PC-3 (cell line): ENCODE results near the gene KANK4. TPM values are rescaled to one million over a fixed set of nuclear protein-coding genes. Genes with fewer than 3 reads are reported as not detected.
A peak's percentile ranks its signal among the peaks of the same experiment; 100 is the strongest.

ENCODE experiments used
- ATAC-seq: fragments of 200-7000 bp; cut with Tn5 transposase; 2 replicates; pipeline ENCODE4 v1.9.1; 2020; ENCODE audit warnings: mild to moderate bottlenecking, moderate library complexity
- BruUV-seq: library from RNA; stranded (reverse); fragments of 400-500 nt; replicated peaks from 2 replicates; lab custom pipeline; 2021; lab: Mats Ljungman, UMichigan
- CTCF ChIA-PET: fragments of 300-600 bp; sonication (Branson Sonifier 250); formaldehyde crosslinking; loops from one replicate; lab custom pipeline; 2022; ENCODE audit warnings: antibody characterized with exemption; lab: Charles Lee
- POLR2A ChIA-PET: fragments of 300-600 bp; sonication (Branson Sonifier 250); formaldehyde crosslinking; loops from one replicate; lab custom pipeline; 2022; ENCODE audit warnings: antibody characterized with exemption; ENCODE audit not compliant: unreplicated experiment; lab: Charles Lee
- DNase-seq: peaks from one replicate; pipeline ENCODE4 v3.0.0-alpha.2; 2015
- H2AFZ ChIP-seq: fragments of 300-600 bp; sonication (generic); 2 replicates; pipeline ENCODE4 v1.6.0; 2016; ENCODE audit warnings: antibody characterized with exemption, low read length
- H3F3A ChIP-seq: fragments of 300-600 bp; sonication (generic); one replicate; pipeline ENCODE4 v1.6.0; 2017; ENCODE audit warnings: antibody characterized with exemption, low read length, control low read depth, mild to moderate bottlenecking; ENCODE audit not compliant: unreplicated experiment
- H3K27ac ChIP-seq: fragments of 300-600 bp; sonication (generic); 2 replicates; pipeline ENCODE4 v1.5.1; 2016; ENCODE audit warnings: mild to moderate bottlenecking, low read length
- H3K27me3 ChIP-seq: fragments of 300-600 bp; sonication (generic); 2 replicates; pipeline ENCODE4 v1.6.1; 2016; ENCODE audit warnings: low read length, mixed read lengths
- H3K36me3 ChIP-seq: fragments of 300-600 bp; sonication (generic); 2 replicates; pipeline ENCODE4 v1.6.1; 2016; ENCODE audit warnings: low read depth, mixed run types, low read length, mixed read lengths
- H3K4me1 ChIP-seq: fragments of 300-600 bp; sonication (generic); 2 replicates; pipeline ENCODE4 v1.5.1; 2016; ENCODE audit warnings: low read length; ENCODE audit not compliant: insufficient read depth
- H3K4me2 ChIP-seq: fragments of 300-600 bp; sonication (generic); 2 replicates; pipeline ENCODE4 v1.6.0; 2016; ENCODE audit warnings: low read length
- H3K4me3 ChIP-seq: fragments of 300-600 bp; sonication (generic); 2 replicates; pipeline ENCODE4 v1.5.1; 2016; ENCODE audit warnings: mild to moderate bottlenecking, low read length, mixed read lengths
- H3K79me2 ChIP-seq: fragments of 300-600 bp; sonication (generic); 2 replicates; pipeline ENCODE4 v1.6.1; 2017; ENCODE audit warnings: low read length, mixed read lengths
- H3K9ac ChIP-seq: fragments of 300-600 bp; sonication (generic); 2 replicates; pipeline ENCODE4 v1.6.0; 2016; ENCODE audit warnings: mild to moderate bottlenecking, low read length
- H3K9me2 ChIP-seq: fragments of 300-600 bp; sonication (generic); replicated peaks from 2 replicates; pipeline ENCODE4 v1.6.1; 2016; ENCODE audit warnings: mixed run types, low read length, mixed read lengths
- H3K9me3 ChIP-seq: fragments of 300-600 bp; sonication (generic); 2 replicates; pipeline ENCODE4 v1.6.1; 2016; ENCODE audit warnings: low read length, mixed read lengths
- H4K20me1 ChIP-seq: fragments of 300-600 bp; sonication (generic); 2 replicates; pipeline ENCODE4 v1.6.1; 2016; ENCODE audit warnings: low read length, mixed read lengths
- EZH2 ChIP-seq: fragments of 300-600 bp; sonication (generic); IDR thresholded peaks from one replicate; pipeline ENCODE4 v1.6.1; 2017; ENCODE audit warnings: antibody characterized with exemption, mild to moderate bottlenecking, low read length; ENCODE audit not compliant: unreplicated experiment
- EZH2phosphoT487 ChIP-seq: fragments of 300-600 bp; sonication (generic); IDR thresholded peaks from 2 replicates; pipeline ENCODE4 v1.6.1; 2018; ENCODE audit warnings: mild to moderate bottlenecking, antibody characterized with exemption, low read length, borderline replicate concordance
- intact Hi-C: fragments of 100-400 bp; cut with micrococcal nuclease; formaldehyde crosslinking; loops from 2 replicates; pipeline ENCODE4 v1.9.0; 2023
- total RNA-seq: library from RNA; depleted of rRNA; stranded (reverse); fragments of >200 nt; gene quantifications from 2 replicates; pipeline ENCODE4 v1.2.3, GENCODE V29; 2014
- TF ChIP-seq, protein P1 (sequence below): fragments of 300-600 bp; sonication (generic); conservative IDR thresholded peaks from 2 replicates; pipeline ENCODE4 v1.5.1; 2017; ENCODE audit warnings: antibody characterized with exemption, low read depth, mild to moderate bottlenecking, low read length

Gene KANK4
- total RNA-seq, 1 experiment from 2014 or later = not detected

DNA sequence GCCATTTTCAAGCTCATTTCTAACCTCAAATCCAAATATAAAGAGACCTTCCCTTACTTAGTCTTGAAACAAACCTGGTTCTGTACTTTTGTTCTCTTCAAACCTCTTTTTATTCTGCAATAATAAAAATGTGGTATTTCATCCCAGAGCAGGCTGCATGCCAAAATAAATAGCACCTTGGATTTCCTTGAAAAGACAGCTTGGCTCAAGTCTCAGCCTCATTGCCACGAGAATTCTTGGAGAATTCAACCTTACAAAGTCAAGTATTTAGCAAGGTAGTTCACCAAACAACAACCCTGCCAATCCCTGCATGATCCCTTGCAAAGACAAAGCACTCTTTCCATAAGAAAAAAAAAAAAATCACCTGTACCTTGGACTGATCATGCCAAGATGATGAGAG lies 33.8 kb downstream of the KANK4 start:
- H3K27me3 ChIP-seq = no peaks in the 10 kb centered on the region
- H3K4me1 ChIP-seq = peaks cover 39% of the 10 kb centered on the region
- ATAC-seq = no peak

GRCh38 chr1:62283986-62284385 lies 35.2 kb downstream of the KANK4 start:
- Histone ChIP-seq H3K9ac (no peak overlapping the region), H3K4me3 (no peak overlapping the region), H3K27me3 (no peaks in the 10 kb centered on the region), H3K9me3 (no peaks in the 10 kb centered on the region), H3K9me2 (no peaks in the 10 kb centered on the region), H3K4me2 (no peak overlapping the region), H3K79me2 (no peaks in the 10 kb centered on the region), H3K36me3 (no peaks in the 10 kb centered on the region), H3K4me1 (peaks cover 39% of the 10 kb centered on the region), H3F3A (no peaks in the 10 kb centered on the region), H4K20me1 (no peaks in the 10 kb centered on the region), H3K27ac (no peak overlapping the region), H2AFZ (no peak overlapping the region)
- ChIA-PET CTCF (no interaction called here), POLR2A (no interaction called here)
- DNase-seq = no peak
- intact Hi-C loops = no loop called here
- no peak for ATAC-seq
- TF ChIP-seq, protein P1, sequence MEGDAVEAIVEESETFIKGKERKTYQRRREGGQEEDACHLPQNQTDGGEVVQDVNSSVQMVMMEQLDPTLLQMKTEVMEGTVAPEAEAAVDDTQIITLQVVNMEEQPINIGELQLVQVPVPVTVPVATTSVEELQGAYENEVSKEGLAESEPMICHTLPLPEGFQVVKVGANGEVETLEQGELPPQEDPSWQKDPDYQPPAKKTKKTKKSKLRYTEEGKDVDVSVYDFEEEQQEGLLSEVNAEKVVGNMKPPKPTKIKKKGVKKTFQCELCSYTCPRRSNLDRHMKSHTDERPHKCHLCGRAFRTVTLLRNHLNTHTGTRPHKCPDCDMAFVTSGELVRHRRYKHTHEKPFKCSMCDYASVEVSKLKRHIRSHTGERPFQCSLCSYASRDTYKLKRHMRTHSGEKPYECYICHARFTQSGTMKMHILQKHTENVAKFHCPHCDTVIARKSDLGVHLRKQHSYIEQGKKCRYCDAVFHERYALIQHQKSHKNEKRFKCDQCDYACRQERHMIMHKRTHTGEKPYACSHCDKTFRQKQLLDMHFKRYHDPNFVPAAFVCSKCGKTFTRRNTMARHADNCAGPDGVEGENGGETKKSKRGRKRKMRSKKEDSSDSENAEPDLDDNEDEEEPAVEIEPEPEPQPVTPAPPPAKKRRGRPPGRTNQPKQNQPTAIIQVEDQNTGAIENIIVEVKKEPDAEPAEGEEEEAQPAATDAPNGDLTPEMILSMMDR = no peak
- TF ChIP-seq EZH2phosphoT487 (no peak), EZH2 (no peak)
- BruUV-seq = no TSS peak

More for the DNA sequence above, 33.8 kb downstream of the KANK4 start:
- TF ChIP-seq, protein P1 = no peak
- TF ChIP-seq EZH2 = no peak
- TF ChIP-seq EZH2phosphoT487 = no peak
- POLR2A ChIA-PET = no interaction called here
- CTCF ChIA-PET = interaction anchor here (0.6 kb wide), 2 partner anchors 8 to 141 kb away, joined by 3 read pairs; no protein-coding TSS in a partner anchor
- Histone ChIP-seq H3K4me2 (peak overlapping the region; percentile 85), H3K79me2 (no peaks in the 10 kb centered on the region), H3K9me2 (no peaks in the 10 kb centered on the region), H3K9me3 (no peaks in the 10 kb centered on the region), H4K20me1 (no peaks in the 10 kb centered on the region), H3K9ac (no peak overlapping the region), H2AFZ (peak overlapping the region; percentile 67; the same call in 1 of the 2 replicates), H3K27ac (no peak overlapping the region), H3F3A (no peaks in the 10 kb centered on the region), H3K4me3 (peak overlapping the region; percentile 56; the same call in 1 of the 2 replicates), H3K36me3 (no peaks in the 10 kb centered on the region)
- peak; percentile 50 for DNase-seq
- intact Hi-C loops = no loop called here
- no TSS peak for BruUV-seq

DNA sequence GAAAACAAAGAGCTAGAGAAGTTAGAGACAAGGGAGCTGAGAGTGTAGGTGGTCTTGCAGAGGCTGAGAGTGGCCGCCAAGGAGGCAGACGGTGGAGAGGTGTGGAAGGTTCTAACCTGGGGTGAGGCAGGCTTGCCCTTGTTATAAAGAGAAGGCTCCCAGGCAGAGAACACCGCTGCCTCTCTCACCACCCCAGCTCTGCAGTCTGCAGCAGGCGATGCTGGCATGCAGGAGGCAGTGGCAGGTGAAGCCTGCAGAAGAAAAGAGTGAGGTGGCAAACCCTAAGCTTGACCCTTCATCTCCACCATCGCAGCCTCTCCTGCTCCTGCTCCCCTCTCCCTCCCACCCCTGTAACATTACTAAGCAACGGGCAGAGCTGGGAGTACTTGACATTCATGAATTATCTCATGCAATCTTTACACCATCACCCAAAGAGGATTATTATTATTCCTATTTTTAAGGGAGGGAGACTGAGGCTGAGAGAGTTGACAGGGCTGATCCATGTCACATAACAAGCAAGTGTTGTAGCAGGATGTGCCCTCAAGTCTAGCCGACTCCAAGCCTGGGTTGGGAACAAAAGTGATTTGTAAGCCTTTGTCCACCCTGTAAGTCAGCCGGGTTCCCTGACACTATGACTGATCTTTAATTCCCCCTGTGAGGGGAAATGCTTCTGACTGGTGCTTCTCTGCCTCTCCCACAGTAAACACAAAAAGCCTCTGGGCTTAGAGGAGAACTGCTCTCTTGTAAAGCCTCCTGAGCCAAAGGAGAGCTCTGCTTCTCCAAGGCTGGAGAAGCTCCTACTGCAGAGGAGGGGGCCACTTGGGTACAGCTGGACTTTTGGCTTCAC lies 36.1 kb downstream of the KANK4 start:
- no peaks in the 10 kb centered on the region for H3K36me3 ChIP-seq
- no peaks in the 10 kb centered on the region for H4K20me1 ChIP-seq
- H3K9me3 ChIP-seq = no peaks in the 10 kb centered on the region
- H2AFZ ChIP-seq = no peak overlapping the region
- H3K9me2 ChIP-seq = no peaks in the 10 kb centered on the region
- H3K4me2 ChIP-seq = 0 out of 2 replicates have a peak overlapping the region, but pooled peaks have one; percentile 15
- no peak overlapping the region for H3K9ac ChIP-seq
- intact Hi-C loops = no loop called here
- no peak overlapping the region for H3K4me3 ChIP-seq
- TF ChIP-seq EZH2 (no peak), EZH2phosphoT487 (no peak)
- TF ChIP-seq, protein P1 = no peak
- no TSS peak for BruUV-seq
- H3K4me1 ChIP-seq = peaks cover 39% of the 10 kb centered on the region
- no peak overlapping the region for H3K27ac ChIP-seq
- ChIA-PET CTCF (no interaction called here), POLR2A (no interaction called here)
- no peaks in the 10 kb centered on the region for H3K79me2 ChIP-seq
- ATAC-seq (no peak), DNase-seq (no peak)
- H3K27me3 ChIP-seq = no peaks in the 10 kb centered on the region
- no peaks in the 10 kb centered on the region for H3F3A ChIP-seq
